Keratinocyte (primary cell): Measurements from ENCODE around the gene PRRC2B.

Experiments used
- EZH2 ChIP-seq: IDR thresholded peaks from one replicate; pipeline ENCODE4 v1.6.1; 2012; ENCODE audit warnings: inconsistent platforms, mild to moderate bottlenecking, low read length, moderate library complexity
- TF ChIP-seq, protein P1 (sequence below), 3 experiments: IDR thresholded peaks in 1 of 3; conservative IDR thresholded peaks in 1 of 3; optimal IDR thresholded peaks in 1 of 3; 2 replicates in 2 of 3; 3 replicates in 1 of 3; pipeline versions ENCODE3 to v1.5.1; 2011; ENCODE audit warnings: low read length in 3 of 3, mild to moderate bottlenecking in 3 of 3, moderate library complexity in 2 of 3, control low read depth in 1 of 3, inconsistent platforms in 1 of 3; ENCODE audit not compliant: insufficient read depth in 2 of 3; ENCODE audit errors: extremely low read depth in 1 of 3

DNA sequence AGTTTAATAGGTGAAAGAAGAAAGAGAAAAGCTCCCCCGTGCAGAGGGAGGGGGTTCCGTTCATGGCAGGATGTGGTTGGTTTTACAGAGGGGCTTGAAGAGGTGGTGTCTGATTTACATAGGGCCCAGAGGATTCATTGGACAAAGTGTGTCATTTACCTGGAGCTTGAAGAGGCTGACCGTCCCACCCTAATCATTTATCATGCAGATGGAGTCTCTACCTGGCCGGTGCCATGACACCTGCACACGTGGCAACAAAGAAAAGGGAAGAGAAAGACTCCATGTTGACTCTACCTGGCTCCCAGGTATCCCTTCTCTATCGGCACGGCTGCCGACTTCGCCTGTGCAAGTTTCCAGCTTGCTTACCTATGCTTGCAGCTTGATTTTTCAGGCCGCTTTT lies 35.3 kb upstream of the PRRC2B start:
- TF ChIP-seq, protein P1, sequence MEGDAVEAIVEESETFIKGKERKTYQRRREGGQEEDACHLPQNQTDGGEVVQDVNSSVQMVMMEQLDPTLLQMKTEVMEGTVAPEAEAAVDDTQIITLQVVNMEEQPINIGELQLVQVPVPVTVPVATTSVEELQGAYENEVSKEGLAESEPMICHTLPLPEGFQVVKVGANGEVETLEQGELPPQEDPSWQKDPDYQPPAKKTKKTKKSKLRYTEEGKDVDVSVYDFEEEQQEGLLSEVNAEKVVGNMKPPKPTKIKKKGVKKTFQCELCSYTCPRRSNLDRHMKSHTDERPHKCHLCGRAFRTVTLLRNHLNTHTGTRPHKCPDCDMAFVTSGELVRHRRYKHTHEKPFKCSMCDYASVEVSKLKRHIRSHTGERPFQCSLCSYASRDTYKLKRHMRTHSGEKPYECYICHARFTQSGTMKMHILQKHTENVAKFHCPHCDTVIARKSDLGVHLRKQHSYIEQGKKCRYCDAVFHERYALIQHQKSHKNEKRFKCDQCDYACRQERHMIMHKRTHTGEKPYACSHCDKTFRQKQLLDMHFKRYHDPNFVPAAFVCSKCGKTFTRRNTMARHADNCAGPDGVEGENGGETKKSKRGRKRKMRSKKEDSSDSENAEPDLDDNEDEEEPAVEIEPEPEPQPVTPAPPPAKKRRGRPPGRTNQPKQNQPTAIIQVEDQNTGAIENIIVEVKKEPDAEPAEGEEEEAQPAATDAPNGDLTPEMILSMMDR (optimal IDR thresholded peaks at IDR 0.05 in 1 of 3, IDR thresholded peaks at IDR 0.05 in 1 of 3, conservative IDR thresholded peaks at IDR 0.05 in 1 of 3; ENCODE audit: extremely low read depth in 1 of 3, insufficient read depth in 2 of 3, low read length in 3 of 3): no peak
- no peak for TF ChIP-seq EZH2
